Body of pancreas (tissue), 4 donors: ENCODE measurements around the gene GAS5. TPM values are rescaled to one million over a fixed set of nuclear protein-coding genes. Genes with fewer than 3 reads are reported as not detected.

ENCODE experiments used
- ATAC-seq: fragments of 150-250 bp; one replicate; pipeline ENCODE4 v1.9.1; 2016
- DNase-seq, 4 donors: peaks; one replicate each; pipeline ENCODE4 v3.0.0-alpha.2; 2019
- H3K27ac ChIP-seq, 4 donors: fragments of 200-600 bp; sonication (generic); 1 replicate in 3 of 4; 2 replicates in 1 of 4; pipeline versions ENCODE4 v1.5.1 to v1.6.1; 2016 to 2019; ENCODE audit warnings: mild to moderate bottlenecking in 1 of 4, mixed read lengths in 1 of 4, moderate library complexity in 1 of 4
- H3K27me3 ChIP-seq, 2 donors: fragments of 200-600 bp; sonication (generic); one replicate each; pipeline ENCODE4 v1.6.0; 2016; ENCODE audit warnings: mild to moderate bottlenecking in 1 of 2
- H3K36me3 ChIP-seq, 2 donors: fragments of 200-600 bp; sonication (generic); replicated peaks in 1 of 2; 2 replicates each; pipeline ENCODE4 v1.5.1; 2016; ENCODE audit warnings: low read depth in 2 of 2; ENCODE audit not compliant: insufficient read depth in 1 of 2
- H3K4me1 ChIP-seq: fragments of 200-600 bp; sonication (generic); one replicate; pipeline ENCODE4 v1.6.0; 2016
- H3K4me3 ChIP-seq, 2 donors: fragments of 200-600 bp; sonication (generic); 1 replicate in 1 of 2; 2 replicates in 1 of 2; pipeline ENCODE4 v1.5.1; 2016 to 2019
- H3K9me3 ChIP-seq, 3 donors: fragments of 200-600 bp; sonication (generic); 1 replicate in 2 of 3; 2 replicates in 1 of 3; pipeline ENCODE4 v1.5.1; 2016
- POLR2A ChIP-seq, 3 donors: fragments of 450-650 bp; IDR thresholded peaks; one replicate each; pipeline ENCODE4 v1.6.1; 2016; ENCODE audit warnings: antibody characterized with exemption in 3 of 3, mild to moderate bottlenecking in 2 of 3
- WGBS, 2 donors: methylation state at CpG; one replicate each; pipeline ENCODE4 v1.1.5; 2017; 5-methylcytosine and 5-hydroxymethylcytosine counted together
- intact Hi-C: fragments of 100-400 bp; cut with DNase I; formaldehyde crosslinking; loops from one replicate; pipeline ENCODE4 v1.15.1; 2023
- total RNA-seq, 2 donors: library from RNA; depleted of rRNA; stranded (reverse); fragments of >200 nt; gene quantifications; one replicate each; pipeline ENCODE4 v1.1.0, GENCODE V29; 2016
- TF ChIP-seq, protein P1 (sequence below), 7 experiments: fragments of 450-650 bp in 4 of 7; fragments of 200-600 bp in 3 of 7; sonication (generic) in 3 of 7; IDR thresholded peaks; one replicate each; pipeline ENCODE4 v1.5.1; 2016 to 2019; ENCODE audit warnings: antibody characterized with exemption in 7 of 7

Gene GAS5
- total RNA-seq, 2 donors from 2014 or later: 413 to 570 TPM

- Histone ChIP-seq H3K4me1 (peaks cover 33% of the 10 kb centered on the region), H3K9me3 (no peaks in the 10 kb centered on the region), H3K27ac (no peak overlapping the region), H3K4me3 (no peak overlapping the region), H3K27me3 (no peaks in the 10 kb centered on the region), H3K36me3 (no peaks in the 10 kb centered on the region)
- ATAC-seq (no peak), DNase-seq (no peak)
- 86 to 91% methylated on average over 2 of the region's 2 CpGs for WGBS, 2 donors
- intact Hi-C loops: no loop called here
- no peak for TF ChIP-seq POLR2A (IDR thresholded peaks at IDR 0.05)
- TF ChIP-seq, protein P1, sequence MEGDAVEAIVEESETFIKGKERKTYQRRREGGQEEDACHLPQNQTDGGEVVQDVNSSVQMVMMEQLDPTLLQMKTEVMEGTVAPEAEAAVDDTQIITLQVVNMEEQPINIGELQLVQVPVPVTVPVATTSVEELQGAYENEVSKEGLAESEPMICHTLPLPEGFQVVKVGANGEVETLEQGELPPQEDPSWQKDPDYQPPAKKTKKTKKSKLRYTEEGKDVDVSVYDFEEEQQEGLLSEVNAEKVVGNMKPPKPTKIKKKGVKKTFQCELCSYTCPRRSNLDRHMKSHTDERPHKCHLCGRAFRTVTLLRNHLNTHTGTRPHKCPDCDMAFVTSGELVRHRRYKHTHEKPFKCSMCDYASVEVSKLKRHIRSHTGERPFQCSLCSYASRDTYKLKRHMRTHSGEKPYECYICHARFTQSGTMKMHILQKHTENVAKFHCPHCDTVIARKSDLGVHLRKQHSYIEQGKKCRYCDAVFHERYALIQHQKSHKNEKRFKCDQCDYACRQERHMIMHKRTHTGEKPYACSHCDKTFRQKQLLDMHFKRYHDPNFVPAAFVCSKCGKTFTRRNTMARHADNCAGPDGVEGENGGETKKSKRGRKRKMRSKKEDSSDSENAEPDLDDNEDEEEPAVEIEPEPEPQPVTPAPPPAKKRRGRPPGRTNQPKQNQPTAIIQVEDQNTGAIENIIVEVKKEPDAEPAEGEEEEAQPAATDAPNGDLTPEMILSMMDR (IDR thresholded peaks at IDR 0.05): no peak
These were observed 3.7 kb upstream of the GAS5 start for GRCh38 chr1:173871500-173871899.

- no peaks in the 10 kb centered on the region for H3K9me3 ChIP-seq
- H3K36me3 ChIP-seq: no peaks in the 10 kb centered on the region
- H3K4me1 ChIP-seq: peaks cover 37% of the 10 kb centered on the region
- no peaks in the 10 kb centered on the region for H3K27me3 ChIP-seq
- H3K27ac ChIP-seq: peak overlapping the region in 2 of 4 donors; percentile 96 to 98
- intact Hi-C loops: no loop called here
- 82 to 91% methylated on average over 5 of the region's 5 CpGs for WGBS, 2 donors
- DNase-seq (no peak), ATAC-seq (no peak)
- no peak overlapping the region for H3K4me3 ChIP-seq
- TF ChIP-seq, protein P1 (IDR thresholded peaks at IDR 0.05): no peak
- TF ChIP-seq POLR2A (IDR thresholded peaks at IDR 0.05): no peak
These were observed 3.3 kb upstream of the GAS5 start for GRCh38 chr1:173871091-173871490.

- whole genome bisulfite sequencing, 2 donors: 64% methylated on average over 15 of the region's 15 CpGs
- Histone ChIP-seq H3K9me3 (no peaks in the 10 kb centered on the region), H3K4me1 (peaks cover 43% of the 10 kb centered on the region), H3K36me3 (no peaks in the 10 kb centered on the region), H3K4me3 (no peak overlapping the region), H3K27me3 (no peaks in the 10 kb centered on the region), H3K27ac (peak overlapping the region in 3 of 4 donors; percentile 96 to 98 (median 98))
- peak; percentile 45 to 74 (median 58) for DNase-seq
- intact Hi-C loops: no loop called here
- TF ChIP-seq, protein P1 (IDR thresholded peaks at IDR 0.05): no peak
- TF ChIP-seq POLR2A (IDR thresholded peaks at IDR 0.05): peak in 1 of 3 donors; percentile 35
- no peak for ATAC-seq
These were observed 2.7 kb upstream of the GAS5 start for GRCh38 chr1:173870252-173871075.

DNA sequence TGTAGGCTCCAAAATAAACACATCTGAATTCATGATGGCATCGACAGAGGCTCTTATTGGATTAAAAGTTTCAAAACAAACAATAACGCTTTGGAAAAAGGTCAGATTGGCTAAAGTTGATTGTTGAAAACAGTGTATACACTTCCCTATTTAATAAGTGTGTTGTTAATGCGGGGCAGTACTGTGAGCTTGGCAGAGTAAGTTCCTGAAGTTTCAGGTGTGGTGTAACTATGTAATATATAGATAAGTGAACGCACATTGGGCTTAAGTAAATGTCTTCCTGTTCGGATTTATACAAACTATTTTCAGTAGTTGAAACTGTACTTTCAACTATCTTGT, 1.2 kb upstream of the GAS5 start:
- TF ChIP-seq, protein P1 (IDR thresholded peaks at IDR 0.05): no peak
- no peak for TF ChIP-seq POLR2A (IDR thresholded peaks at IDR 0.05)
- no peak for ATAC-seq
- Histone ChIP-seq H3K36me3 (peaks cover 0 to 6% of the 10 kb centered on the region in 2 donors), H3K27ac (peak overlapping the region; percentile 91 to 98 (median 97)), H3K4me3 (peak overlapping the region; percentile 53 to 77), H3K4me1 (peaks cover 55% of the 10 kb centered on the region), H3K27me3 (no peaks in the 10 kb centered on the region), H3K9me3 (no peaks in the 10 kb centered on the region)
- WGBS, 2 donors: 0 to 1% methylated on average over 5 of the region's 5 CpGs
- intact Hi-C loops: loop anchor here (10.0 kb wide), 1 partner anchor 86 kb away; no protein-coding TSS in a partner anchor
- DNase-seq: no peak
